Astrocyte of the spinal cord (primary cell): ENCODE data around the gene ADGRB2.

ENCODE experiments used
- DNase-seq: peaks from one replicate; pipeline ENCODE4 v3.0.0; 2011; ENCODE audit warnings: low read depth, low spot score
- H3K4me3 ChIP-seq: 2 replicates; pipeline ENCODE4 v1.5.1; 2011; ENCODE audit warnings: low read depth, mild to moderate bottlenecking, low read length, moderate library complexity
- in situ Hi-C: cut with HindIII; loops from 2 replicates; pipeline ENCODE4 v1.10.0; 2017; ENCODE audit warnings: low sequenced_read_pairs
- TF ChIP-seq, protein P1 (sequence below): IDR thresholded peaks from 2 replicates; pipeline ENCODE4 v1.5.1; 2012; ENCODE audit warnings: low read depth, mild to moderate bottlenecking, low read length, inconsistent platforms

ADGRB2 gene

DNA sequence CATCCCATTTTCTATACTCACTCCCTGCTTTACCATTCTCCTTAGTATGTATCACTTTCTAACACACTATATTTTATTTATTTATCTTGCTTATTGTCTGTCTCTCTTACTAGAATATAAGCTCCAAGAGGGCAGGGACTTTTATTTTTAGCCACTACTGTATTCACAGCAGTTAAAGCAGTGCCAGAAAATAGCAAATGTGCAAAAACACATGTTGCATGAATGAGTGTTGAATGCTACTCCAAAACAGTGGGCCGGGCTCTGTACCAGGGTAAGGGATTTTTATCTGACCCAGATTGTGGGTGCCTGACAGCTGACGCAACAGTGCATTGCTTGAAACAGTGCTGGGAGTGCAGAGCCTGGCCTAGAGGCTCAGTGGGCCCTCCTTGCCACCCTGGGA lies 85.0 kb downstream of the ADGRB2 start:
- TF ChIP-seq, protein P1, sequence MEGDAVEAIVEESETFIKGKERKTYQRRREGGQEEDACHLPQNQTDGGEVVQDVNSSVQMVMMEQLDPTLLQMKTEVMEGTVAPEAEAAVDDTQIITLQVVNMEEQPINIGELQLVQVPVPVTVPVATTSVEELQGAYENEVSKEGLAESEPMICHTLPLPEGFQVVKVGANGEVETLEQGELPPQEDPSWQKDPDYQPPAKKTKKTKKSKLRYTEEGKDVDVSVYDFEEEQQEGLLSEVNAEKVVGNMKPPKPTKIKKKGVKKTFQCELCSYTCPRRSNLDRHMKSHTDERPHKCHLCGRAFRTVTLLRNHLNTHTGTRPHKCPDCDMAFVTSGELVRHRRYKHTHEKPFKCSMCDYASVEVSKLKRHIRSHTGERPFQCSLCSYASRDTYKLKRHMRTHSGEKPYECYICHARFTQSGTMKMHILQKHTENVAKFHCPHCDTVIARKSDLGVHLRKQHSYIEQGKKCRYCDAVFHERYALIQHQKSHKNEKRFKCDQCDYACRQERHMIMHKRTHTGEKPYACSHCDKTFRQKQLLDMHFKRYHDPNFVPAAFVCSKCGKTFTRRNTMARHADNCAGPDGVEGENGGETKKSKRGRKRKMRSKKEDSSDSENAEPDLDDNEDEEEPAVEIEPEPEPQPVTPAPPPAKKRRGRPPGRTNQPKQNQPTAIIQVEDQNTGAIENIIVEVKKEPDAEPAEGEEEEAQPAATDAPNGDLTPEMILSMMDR: no peak
- DNase-seq: no peak
- in situ Hi-C loops: no loop called here
- no peak overlapping the region for H3K4me3 ChIP-seq

DNA sequence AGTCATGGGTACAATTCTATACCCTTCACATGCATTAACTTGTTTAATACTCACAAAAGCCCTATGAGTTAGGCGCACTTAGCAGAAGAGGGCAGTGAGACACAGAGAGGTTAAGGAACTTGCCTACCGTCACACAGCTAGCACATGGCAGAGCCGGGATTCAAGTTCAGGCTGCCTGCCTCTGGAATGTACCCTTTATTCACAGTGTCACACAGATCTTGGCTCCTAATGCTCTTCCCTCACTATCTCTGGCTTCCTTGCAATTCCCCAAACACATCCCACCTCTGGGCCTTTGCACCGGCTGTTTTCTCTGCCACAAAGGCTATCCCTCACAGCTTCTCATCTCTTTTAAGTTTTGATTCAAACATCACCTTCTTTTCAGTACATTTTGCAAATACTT lies 85.5 kb downstream of the ADGRB2 start:
- no peak overlapping the region for H3K4me3 ChIP-seq
- DNase-seq: no peak
- in situ Hi-C loops: no loop called here
- TF ChIP-seq, protein P1: no peak

DNA sequence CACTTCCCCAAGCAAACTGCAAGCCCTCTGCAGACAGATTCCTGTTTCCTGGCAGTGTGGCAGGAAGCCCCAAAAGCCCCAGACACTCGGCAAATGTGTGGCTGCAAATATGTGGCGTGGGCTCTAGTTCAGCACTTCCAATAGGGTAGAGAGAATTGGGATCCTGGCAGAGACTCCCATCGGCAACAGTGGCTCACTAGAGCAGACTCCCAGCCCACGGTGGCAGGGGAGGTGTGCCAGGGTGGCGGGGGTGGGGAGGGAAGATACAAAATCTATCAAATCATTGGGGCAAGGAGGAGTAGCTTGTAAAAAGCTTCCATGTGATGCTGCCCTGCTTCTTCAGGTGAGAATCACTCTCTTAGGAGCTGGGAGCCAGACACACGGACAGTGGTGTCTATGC lies 86.2 kb downstream of the ADGRB2 start:
- no peak for DNase-seq
- in situ Hi-C loops: no loop called here
- H3K4me3 ChIP-seq: no peak overlapping the region
- TF ChIP-seq, protein P1: no peak

DNA sequence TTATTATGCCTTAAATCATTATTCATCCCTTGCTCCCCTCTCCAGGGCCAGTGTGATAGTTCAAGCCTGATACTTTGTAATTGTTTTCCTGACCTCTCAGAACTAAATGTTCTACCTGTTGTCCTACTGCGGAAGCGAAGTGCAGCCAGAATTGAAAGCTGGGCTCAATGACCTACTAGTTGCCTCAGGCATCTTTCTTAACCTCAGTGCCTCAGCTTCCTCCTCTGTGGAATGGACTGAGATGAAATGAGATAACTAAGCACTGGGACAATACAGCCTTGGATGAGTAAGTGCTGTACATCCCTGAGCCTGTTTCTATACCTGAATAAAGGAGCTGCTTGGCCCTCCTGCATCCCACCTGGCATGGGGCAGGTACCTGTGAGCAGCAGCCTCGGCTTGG lies 86.7 kb downstream of the ADGRB2 start:
- DNase-seq: no peak
- TF ChIP-seq, protein P1: no peak
- H3K4me3 ChIP-seq: no peak overlapping the region
- in situ Hi-C loops: no loop called here
